HG03565 (cell line): ENCODE data around the gene FBN3.

Source experiments
- ATAC-seq: cut with Tn5 transposase; IDR thresholded peaks from one replicate; pipeline ENCODE4 v1.9.1; 2021; ENCODE audit warnings: mild to moderate bottlenecking, moderate library complexity; ENCODE audit not compliant: unreplicated experiment

FBN3 gene

DNA sequence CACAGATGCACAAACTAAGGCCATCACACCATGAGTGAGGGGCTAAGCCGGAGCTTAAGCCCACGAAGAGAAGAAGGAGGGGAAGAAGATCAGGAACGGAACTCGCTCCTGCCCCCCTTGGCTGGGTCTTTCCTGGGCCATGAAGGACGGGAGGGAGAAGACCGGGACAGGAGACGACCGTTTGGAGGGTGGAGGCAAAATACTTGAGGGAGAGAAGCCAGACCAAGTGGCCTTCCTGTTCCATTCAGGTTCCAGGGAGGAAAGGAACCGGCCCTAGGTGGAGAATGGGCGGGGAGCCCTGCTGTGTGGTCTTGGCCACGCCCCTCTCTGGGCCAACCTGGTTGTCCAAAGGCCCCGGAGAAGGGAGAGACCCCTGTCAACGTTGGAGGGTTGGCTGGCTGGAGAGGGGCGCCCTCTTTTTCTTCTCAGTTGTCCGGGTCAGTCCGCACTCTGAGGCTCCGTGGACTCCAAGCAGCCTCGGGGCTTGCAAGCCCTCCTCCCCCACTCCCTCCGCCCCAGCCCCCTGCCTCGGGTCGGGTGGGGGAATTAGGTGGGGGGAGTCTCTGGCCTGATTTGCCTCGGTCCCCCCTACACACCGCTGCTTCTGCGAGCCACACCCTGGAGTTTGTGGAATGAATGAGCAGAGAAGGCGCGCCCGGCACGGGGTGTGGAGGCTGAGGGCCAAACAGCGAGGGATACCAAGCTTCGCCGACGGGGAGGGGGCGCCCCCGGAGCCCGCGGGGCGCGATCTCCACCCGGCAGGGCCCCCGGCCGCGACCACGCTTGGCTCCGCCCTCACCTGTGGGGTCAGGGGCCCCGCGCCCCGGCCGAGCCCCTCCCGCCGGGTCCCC lies 757 bp downstream of the FBN3 start:
- ATAC-seq: no peak

GRCh38 chr19:8148088-8148409 lies 1.3 kb downstream of the FBN3 start:
- ATAC-seq: no peak

DNA sequence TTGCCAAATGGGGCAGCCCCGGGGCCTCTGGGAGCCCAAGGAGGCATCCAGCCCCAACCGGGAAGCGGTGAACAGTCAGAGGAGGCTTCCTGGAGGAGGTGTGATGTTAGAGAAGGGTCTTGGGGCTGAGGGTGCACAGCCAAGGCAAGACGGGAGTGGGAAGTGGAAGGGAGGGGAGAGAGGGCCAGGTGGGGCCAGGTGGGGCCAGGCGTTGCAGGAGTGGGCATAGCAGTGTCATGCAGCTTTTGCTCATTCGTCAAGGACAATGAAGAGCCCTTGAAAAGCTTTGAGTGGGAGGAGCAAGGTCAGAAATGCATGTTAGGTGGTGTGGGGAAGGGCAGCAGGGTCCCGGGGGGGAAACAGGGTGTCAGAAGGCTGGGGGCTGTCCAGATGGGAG lies 1.8 kb downstream of the FBN3 start:
- no peak for ATAC-seq

DNA sequence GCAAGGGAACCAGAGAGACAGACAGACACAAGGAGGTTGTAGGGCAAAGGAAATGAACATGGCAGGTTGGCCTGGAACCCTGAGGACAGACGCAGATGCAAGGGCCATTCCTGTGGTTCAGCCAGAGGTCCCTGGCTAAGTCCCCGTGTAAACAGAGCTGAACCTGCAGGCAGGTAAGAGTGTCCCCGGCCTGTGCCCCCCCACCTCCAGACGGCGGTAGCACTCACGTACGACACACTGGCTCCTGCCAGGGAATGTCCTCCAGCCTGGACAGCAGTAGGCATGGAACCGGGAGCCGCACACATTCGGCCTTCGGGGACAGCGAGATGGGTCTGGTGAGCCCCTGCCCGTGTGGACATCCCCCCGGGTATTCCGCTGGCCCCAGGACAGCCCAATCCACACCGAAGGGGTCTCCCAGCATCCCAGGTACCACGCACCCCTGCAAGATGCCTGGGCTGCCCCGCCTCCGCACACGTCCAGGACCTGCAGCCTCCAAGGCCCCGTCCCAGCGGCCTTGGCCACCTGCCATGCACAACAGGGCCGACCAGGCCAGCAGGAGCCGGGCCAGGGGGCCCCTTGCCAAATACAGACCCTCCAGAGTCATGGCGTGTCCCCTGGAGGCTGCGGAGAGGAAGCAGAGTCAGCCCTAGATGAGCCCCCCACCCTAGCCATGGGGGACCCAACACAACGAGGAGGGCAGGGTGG lies 2.4 kb downstream of the FBN3 start:
- no peak for ATAC-seq

DNA sequence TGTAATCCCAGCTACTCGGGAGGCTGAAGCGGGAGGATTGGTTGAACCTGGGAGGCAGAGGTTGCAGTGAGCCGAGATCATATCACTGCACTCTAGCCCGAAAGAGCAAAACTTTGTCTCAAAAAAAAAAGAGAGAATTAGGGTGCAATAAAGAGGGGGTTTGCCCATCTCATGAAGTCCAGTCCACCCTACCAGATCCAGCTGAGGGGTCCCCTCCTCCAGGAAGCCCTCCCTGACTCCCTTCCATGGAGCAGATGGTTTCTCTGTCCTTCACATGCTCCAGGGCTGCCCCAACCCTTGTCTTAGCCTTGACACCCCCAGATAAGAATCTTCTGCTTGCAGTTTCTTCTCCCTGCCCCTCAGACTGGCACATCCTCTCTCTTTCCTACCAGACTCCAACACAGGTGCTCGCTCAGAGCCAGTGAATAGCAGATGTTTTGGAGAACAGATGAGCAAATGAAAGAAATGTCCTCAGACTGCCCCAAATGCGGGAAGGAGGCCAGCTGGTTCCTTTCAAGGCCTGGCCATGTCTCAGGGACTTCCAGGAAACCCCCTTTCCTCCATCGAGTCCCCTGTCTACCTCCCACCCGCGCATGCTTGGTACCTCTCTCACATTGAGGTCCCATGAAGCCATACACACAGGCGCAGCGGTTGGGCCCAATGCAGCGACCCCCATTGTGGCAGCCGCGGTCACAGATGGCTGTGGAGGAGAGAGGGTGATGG lies 5.0 kb downstream of the FBN3 start:
- ATAC-seq: no peak

GRCh38 chr19:8143041-8143440 lies 6.4 kb downstream of the FBN3 start:
- ATAC-seq: no peak

DNA sequence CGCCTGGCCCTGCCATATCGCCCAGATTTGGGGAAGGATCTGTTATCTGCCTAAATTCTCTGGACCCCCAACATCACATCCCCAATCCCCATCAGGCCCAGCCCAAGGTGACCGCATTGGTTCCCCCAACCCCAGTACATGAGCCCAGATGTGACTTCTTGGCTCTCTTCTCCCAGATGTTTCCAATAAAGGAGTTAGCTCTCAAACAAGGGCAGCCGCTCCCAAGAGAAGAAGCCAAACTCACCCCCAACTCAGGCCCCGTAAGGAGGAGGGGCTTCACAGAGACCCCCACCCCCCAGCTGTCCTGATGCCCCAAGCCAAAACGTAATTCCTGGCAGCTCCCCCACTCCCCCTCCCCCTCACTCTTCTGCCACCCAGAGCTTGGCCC lies 6.9 kb downstream of the FBN3 start:
- ATAC-seq: no peak

DNA sequence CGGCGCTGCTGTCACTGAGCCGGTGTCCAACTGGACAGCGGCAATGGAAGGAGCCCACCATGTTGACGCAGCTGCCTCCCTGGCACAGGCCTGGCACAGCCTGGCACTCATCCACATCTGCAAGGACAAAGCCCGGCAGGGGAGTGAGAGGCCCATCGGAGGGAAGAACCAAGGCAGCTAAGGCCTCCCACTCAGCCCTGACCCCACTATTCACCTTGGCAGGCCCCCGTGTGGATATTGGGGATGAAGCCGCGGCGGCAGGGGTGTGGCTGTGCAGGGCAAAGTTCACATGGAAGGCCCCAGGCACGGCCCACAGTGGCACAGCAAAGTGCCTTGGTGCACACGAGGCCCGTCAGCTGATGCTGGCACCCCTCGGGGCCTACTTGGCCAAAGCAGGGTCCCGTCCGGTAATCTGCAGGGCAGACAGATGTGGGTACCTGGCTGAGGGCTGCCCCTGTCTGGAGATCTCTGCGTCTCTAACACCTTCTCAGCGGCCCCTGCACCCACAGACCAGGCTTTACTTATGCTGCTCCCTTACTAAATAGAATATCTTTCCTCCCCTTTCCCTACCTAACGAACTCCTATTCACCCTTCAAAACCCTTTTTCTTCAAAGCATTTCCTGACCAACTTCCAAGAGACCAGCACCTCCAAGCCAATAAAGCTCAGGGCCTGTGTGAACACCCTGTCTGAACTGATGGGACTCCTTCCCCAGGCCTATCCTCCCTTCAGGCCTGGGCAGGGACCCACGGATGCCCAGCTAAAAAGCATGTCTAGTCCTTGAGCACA lies 7.5 kb downstream of the FBN3 start:
- ATAC-seq: no peak

DNA sequence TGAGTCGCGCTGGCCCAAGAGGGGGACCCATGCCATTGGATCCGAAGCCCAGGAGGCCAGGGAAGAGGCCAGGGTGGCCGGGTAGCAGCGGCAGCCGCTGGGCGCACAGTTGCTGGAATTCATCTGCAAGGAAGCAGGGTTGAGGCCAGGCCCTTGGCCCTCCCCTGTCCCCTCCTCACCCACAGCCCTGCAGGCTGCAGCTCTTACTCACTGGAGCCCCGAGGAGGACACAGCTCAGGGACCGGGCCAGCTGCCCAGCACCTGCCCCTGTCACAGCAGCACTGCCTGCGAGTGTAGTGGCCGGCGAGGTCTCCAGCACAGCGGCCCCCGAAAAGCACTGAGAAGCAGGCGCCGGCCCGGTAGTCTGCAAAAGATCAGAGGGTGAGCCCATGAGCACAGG lies 11.2 kb downstream of the FBN3 start:
- no peak for ATAC-seq

- ATAC-seq: no peak
These were observed 12.0 kb downstream of the FBN3 start for GRCh38 chr19:8137425-8137824.

- no peak for ATAC-seq
These were observed 13.3 kb downstream of the FBN3 start for GRCh38 chr19:8135946-8136618.

GRCh38 chr19:8132858-8133458 lies 16.4 kb downstream of the FBN3 start:
- ATAC-seq: no peak

GRCh38 chr19:8131517-8131916 lies 17.9 kb downstream of the FBN3 start:
- no peak for ATAC-seq

GRCh38 chr19:8129061-8129618 lies 20.3 kb downstream of the FBN3 start:
- no peak for ATAC-seq

DNA sequence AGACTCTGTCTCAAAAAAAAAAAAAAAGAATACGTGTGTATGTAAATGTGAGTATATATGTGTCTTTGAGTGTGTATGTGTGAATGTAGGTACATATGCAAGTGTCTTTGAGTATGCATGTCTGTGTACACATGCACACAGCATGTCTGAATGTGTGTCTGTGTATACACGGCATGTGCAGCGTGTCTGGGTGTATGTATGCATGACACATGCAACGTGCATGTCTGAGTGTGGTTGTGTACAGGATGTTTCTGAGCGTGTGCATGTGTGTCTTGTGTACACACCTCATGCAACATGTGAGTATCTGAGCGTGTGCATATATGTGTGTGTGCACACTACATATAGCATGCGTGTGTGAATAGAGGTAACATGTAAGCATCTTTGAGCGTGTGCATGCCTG lies 20.8 kb downstream of the FBN3 start:
- no peak for ATAC-seq

- no peak for ATAC-seq
These were observed 22.1 kb downstream of the FBN3 start for GRCh38 chr19:8127311-8127710.

DNA sequence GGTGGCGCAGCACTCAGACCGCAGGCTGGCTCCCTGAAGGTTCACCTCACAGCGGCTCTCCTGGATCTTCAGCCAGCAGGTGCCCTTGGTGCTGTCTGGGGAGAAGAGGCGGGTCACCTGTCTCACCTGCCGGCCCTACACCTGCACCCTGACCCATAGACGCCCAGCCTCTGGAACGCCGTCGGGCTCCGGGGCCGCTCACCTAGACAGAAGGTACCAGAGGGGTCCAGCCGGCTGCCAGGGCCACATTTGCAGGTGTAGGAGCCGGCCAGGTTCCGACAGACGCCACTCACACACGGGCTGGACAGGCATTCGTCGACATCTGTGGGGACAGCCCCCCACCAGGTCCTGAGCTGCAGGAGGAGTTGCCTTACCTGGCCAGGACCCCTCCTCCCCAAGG lies 22.9 kb downstream of the FBN3 start:
- no peak for ATAC-seq

GRCh38 chr19:8126008-8126407 lies 23.4 kb downstream of the FBN3 start:
- no peak for ATAC-seq

DNA sequence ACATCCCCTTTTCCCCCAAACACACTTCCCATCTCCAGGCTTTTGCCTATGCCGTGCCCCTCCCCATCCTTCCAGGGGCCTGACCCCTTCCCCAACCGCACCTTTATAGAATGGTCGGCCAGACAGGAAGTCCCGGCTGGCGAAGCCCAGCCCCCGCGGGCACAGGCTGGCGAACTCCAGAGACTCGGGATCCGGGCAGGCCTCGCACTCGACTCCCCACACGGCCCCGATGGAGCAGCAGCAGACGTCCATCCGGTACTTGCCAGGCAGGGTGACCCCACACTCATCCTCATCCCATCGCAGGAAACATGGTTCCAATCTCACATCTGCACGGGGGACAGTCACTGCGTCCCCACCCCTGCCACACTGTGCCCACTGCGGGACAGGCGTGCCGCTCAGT lies 25.7 kb downstream of the FBN3 start:
- ATAC-seq: no peak
